Uterus (tissue), 2 donors: Measurements from ENCODE around the gene NPAS2.

ENCODE experiments used
- POLR2A ChIP-seq, 2 donors: fragments of 450-650 bp; IDR thresholded peaks; one replicate each; pipeline ENCODE4 v1.6.1; 2016; ENCODE audit warnings: antibody characterized with exemption in 2 of 2, mild to moderate bottlenecking in 1 of 2, moderate library complexity in 1 of 2
- TF ChIP-seq, protein P1 (sequence below), 4 experiments: fragments of 200-600 bp in 2 of 4; fragments of 450-650 bp in 2 of 4; sonication (generic) in 2 of 4; IDR thresholded peaks; one replicate each; pipeline ENCODE4 v1.5.1; 2016 to 2019; ENCODE audit warnings: antibody characterized with exemption in 4 of 4, mild to moderate bottlenecking in 2 of 4, moderate library complexity in 1 of 4

DNA sequence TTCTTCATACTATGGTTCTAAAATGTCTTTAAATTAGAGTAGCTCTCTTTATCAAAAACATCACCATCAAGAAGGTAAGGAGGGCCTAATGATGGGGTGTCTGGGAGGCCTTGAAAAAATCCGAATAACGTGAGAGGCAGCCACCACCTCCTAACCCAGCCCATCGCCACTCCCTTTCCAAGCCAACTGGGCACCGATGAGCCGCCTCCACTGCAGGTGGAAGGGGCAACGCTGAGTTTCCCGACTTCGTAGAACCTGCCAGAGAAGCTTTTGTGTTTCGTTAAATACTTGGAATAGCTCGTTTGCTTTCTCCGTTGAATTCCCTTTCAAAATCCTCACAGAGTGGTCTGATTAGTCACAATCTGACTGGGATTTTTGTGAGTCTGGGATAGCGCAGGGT, 160.1 kb downstream of the NPAS2 start:
- no peak for TF ChIP-seq POLR2A (IDR thresholded peaks at IDR 0.05)
- TF ChIP-seq, protein P1, sequence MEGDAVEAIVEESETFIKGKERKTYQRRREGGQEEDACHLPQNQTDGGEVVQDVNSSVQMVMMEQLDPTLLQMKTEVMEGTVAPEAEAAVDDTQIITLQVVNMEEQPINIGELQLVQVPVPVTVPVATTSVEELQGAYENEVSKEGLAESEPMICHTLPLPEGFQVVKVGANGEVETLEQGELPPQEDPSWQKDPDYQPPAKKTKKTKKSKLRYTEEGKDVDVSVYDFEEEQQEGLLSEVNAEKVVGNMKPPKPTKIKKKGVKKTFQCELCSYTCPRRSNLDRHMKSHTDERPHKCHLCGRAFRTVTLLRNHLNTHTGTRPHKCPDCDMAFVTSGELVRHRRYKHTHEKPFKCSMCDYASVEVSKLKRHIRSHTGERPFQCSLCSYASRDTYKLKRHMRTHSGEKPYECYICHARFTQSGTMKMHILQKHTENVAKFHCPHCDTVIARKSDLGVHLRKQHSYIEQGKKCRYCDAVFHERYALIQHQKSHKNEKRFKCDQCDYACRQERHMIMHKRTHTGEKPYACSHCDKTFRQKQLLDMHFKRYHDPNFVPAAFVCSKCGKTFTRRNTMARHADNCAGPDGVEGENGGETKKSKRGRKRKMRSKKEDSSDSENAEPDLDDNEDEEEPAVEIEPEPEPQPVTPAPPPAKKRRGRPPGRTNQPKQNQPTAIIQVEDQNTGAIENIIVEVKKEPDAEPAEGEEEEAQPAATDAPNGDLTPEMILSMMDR (IDR thresholded peaks at IDR 0.05) = no peak
